Common myeloid progenitor, CD34-positive (primary cell): ENCODE results near the gene MNX1. TPM values are rescaled to one million over a fixed set of nuclear protein-coding genes. Genes with fewer than 3 reads are reported as not detected.

ENCODE experiments used
- CTCF ChIA-PET: fragments of 350-600 bp; sonication (Branson Sonifier 250); formaldehyde crosslinking; loops from one replicate; lab custom pipeline; 2021; ENCODE audit warnings: antibody characterized with exemption; lab: Charles Lee
- POLR2A ChIA-PET: fragments of 350-600 bp; sonication (Branson Sonifier 250); formaldehyde crosslinking; loops from one replicate; lab custom pipeline; 2021; ENCODE audit warnings: antibody characterized with exemption; lab: Charles Lee
- DNase-seq, 3 donors: peaks; one replicate each; pipeline versions ENCODE4 v3.0.0 to v3.0.0-alpha.2; 2013
- H3K27ac ChIP-seq, 2 experiments: 1 replicate in 1 of 2; 2 replicates in 1 of 2; pipeline ENCODE4 v1.7.0; 2013; ENCODE audit warnings: inconsistent platforms in 2 of 2, low read length in 2 of 2, mild to moderate bottlenecking in 2 of 2, low read depth in 1 of 2, moderate library complexity in 1 of 2; ENCODE audit not compliant: severe bottlenecking in 2 of 2, insufficient read depth in 1 of 2, poor library complexity in 1 of 2
- H3K27me3 ChIP-seq, 5 experiments: replicated peaks in 2 of 5; 1 replicate in 3 of 5; 2 replicates in 2 of 5; pipeline versions ENCODE4 v1.6.1 to v1.7.0; 2013; ENCODE audit warnings: low read length in 4 of 5, mild to moderate bottlenecking in 2 of 5, moderate library complexity in 2 of 5, inconsistent platforms in 1 of 5; ENCODE audit not compliant: insufficient read depth in 5 of 5, control insufficient read depth in 4 of 5
- H3K36me3 ChIP-seq, 4 experiments: 1 replicate in 2 of 4; 2 replicates in 2 of 4; pipeline versions ENCODE4 v1.6.1 to v1.7.0; 2013; ENCODE audit warnings: low read length in 3 of 4, control low read depth in 1 of 4, mild to moderate bottlenecking in 1 of 4; ENCODE audit not compliant: control insufficient read depth in 4 of 4, insufficient read depth in 4 of 4
- H3K4me1 ChIP-seq, 4 experiments: 1 replicate in 3 of 4; 2 replicates in 1 of 4; pipeline versions ENCODE4 v1.6.1 to v1.7.1; 2013; ENCODE audit warnings: low read length in 3 of 4, mild to moderate bottlenecking in 3 of 4, control low read depth in 1 of 4, inconsistent platforms in 1 of 4, moderate library complexity in 1 of 4; ENCODE audit not compliant: control insufficient read depth in 4 of 4, insufficient read depth in 4 of 4; ENCODE audit errors: control extremely low read depth in 1 of 4
- H3K4me3 ChIP-seq, 7 experiments: 1 replicate in 4 of 7; 2 replicates in 3 of 7; pipeline versions ENCODE4 v1.5.1 to v1.7.0; 2013; ENCODE audit warnings: mild to moderate bottlenecking in 7 of 7, low read length in 6 of 7, moderate library complexity in 6 of 7, inconsistent platforms in 2 of 7, low read depth in 2 of 7, control low read depth in 1 of 7; ENCODE audit not compliant: insufficient read depth in 4 of 7, control insufficient read depth in 1 of 7; ENCODE audit errors: extremely low read depth in 1 of 7
- H3K9me3 ChIP-seq, 5 experiments: 1 replicate in 4 of 5; 2 replicates in 1 of 5; pipeline versions ENCODE4 v1.6.1 to v1.7.1; 2013; ENCODE audit warnings: low read length in 4 of 5, mild to moderate bottlenecking in 2 of 5, inconsistent platforms in 1 of 5, low read depth in 1 of 5, moderate library complexity in 1 of 5; ENCODE audit not compliant: control insufficient read depth in 4 of 5, insufficient read depth in 2 of 5; ENCODE audit errors: control extremely low read depth in 1 of 5
- WGBS: methylation state at CpG from one replicate; pipeline ENCODE4 v1.1.5; 2013; ENCODE audit not compliant: insufficient coverage; 5-methylcytosine and 5-hydroxymethylcytosine counted together
- polyA plus RNA-seq: library from polyadenylated mRNA; unstranded; fragments of 120-200 nt; gene quantifications from one replicate; pipeline ENCODE4 v1.2.1, GENCODE V29; 2013

Gene MNX1
- polyA plus RNA-seq: not detected

DNA sequence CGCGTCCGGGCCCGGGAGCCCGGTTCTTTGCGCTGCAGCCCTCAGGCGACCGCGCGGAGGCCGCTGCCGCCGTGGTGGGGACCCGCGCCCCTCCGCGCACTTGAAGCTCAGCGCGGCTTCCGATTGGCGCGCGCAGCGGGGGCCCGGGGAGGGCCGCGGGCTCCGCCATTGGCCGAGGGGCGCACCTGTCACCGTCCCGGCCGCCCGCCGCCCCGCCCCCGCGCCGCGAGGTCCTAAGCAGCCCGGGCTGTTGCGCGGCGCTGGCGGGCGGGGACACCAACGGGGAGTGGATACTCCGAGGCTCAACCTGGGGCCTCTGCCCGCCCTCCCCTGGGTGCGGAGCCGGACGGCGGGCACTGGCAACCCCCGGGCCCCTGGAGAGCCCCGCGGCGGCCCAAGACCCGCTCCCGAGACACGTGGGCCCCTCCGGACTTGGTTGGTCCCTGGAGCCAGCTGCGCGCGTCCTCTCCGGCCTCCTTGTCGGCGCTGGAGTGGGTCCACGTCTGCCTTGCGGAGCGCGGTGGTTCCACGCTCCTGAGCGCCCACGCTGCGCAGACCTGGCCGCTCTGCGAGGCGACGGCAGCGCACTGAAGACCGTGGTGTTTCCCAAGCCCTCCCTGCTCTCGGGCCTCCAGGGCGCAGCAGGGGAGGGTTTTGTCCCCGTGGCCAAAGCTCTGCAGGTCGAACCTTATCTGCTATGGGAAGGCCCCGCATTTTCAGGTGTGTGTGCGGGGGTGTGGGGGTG is at the start of gene MNX1:
MNX1 (minus strand) TSS at position 76 of the 745 bp plus-strand sequence. CDS start 313 bp downstream, outside the sequence.
- Histone ChIP-seq H3K36me3 (no peaks in the 10 kb centered on the region), H3K4me1 (peaks cover 0 to 25% (median 17%) of the 10 kb centered on the region in 4 experiments), H3K27ac (no peak within 1 kb of the TSS), H3K27me3 (peaks cover 21 to 97% (median 70%) of the 10 kb centered on the region in 5 experiments), H3K9me3 (no peaks in the 10 kb centered on the region), H3K4me3 (peak within 1 kb of the TSS in 6 of 7 experiments; percentile 32 to 74 (median 54))
- ChIA-PET POLR2A (no interaction called here), CTCF (no interaction called here)
- 1% methylated on average over 60 of the region's 87 CpGs for WGBS
- peak in 2 of 3 donors; percentile 56 to 65 for DNase-seq

DNA sequence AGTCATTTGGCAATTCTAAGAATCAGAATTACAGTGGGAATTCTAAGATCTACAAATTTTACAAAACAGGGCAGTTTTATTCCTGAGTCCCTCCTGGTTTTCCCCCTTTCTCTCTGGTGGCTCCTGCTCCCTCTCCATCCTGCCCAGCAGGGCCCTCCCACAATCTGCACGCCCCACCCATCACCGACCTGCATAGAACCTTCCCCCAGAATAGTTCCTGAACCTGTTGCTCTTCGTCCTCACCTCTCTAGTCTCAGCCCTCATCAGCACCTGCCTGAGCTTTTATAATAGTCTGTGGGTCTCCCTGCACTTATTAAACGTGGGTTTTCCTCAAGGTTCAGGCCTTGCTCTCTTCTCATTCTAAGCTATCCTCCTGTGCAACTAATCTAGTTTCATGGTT is 49.1 kb upstream of the MNX1 start:
- Histone ChIP-seq H3K36me3 (no peaks in the 10 kb centered on the region), H3K9me3 (peaks cover 0 to 18% (median 6%) of the 10 kb centered on the region in 5 experiments), H3K27ac (no peak overlapping the region), H3K27me3 (peaks cover 0 to 32% (median 8%) of the 10 kb centered on the region in 5 experiments), H3K4me1 (no peaks in the 10 kb centered on the region), H3K4me3 (no peak overlapping the region)
- POLR2A ChIA-PET: no interaction called here
- CTCF ChIA-PET: interaction anchor here (1.1 kb wide), 1 partner anchor 14 kb away, joined by 3 read pairs; no protein-coding TSS in a partner anchor
- DNase-seq: no peak
- WGBS: 86% methylated on average over 2 of the region's 4 CpGs

DNA sequence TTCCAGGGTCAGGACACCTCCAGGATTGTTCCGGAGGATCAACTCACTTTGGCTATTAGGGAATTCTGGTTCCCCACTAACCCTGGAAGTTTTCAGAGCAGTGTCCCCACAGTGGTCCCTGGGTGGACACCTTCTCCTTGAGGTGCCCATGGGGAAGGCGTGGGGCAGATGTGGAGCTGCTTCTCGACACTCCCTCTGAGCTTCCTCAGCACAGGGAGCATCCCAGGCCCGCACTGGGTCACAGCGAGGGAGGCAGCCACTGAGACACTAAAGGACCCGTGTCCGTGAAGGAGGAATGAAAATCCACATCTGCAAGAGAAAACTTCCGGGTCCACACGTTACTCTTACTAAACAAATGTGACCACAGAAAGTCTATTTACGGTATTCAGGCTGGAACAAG is 48.2 kb upstream of the MNX1 start:
- CTCF ChIA-PET: no interaction called here
- Histone ChIP-seq H3K4me1 (no peaks in the 10 kb centered on the region), H3K36me3 (no peaks in the 10 kb centered on the region), H3K27ac (no peak overlapping the region), H3K27me3 (peaks cover 0 to 34% (median 8%) of the 10 kb centered on the region in 5 experiments), H3K9me3 (peaks cover 0 to 15% (median 2%) of the 10 kb centered on the region in 5 experiments), H3K4me3 (no peak overlapping the region)
- 96% methylated on average over 8 of the region's 10 CpGs for WGBS
- POLR2A ChIA-PET: no interaction called here
- DNase-seq: no peak

DNA sequence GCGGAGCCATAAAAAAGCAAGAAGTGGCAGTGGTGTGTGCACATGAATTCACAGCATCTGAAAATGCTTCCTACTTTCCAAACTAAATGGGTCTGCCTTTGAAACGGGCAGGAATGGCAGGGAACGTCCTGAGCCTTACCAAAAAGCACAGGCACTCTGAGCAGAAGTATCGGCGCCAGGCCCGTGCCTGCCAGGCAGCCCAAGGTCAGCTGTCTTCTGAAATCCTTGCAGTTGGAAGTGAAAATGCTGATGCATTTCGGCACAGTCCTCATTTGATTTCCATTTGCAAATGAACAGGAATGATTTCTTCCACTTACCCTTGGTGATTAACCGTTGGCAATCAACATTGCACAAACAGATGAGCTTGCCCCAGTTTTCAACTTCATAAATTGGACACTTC is 47.6 kb upstream of the MNX1 start:
- no peak for DNase-seq
- peaks cover 0 to 34% (median 8%) of the 10 kb centered on the region in 5 experiments for H3K27me3 ChIP-seq
- H3K9me3 ChIP-seq: peaks cover 0 to 14% (median 5%) of the 10 kb centered on the region in 5 experiments
- CTCF ChIA-PET: no interaction called here
- H3K36me3 ChIP-seq: no peaks in the 10 kb centered on the region
- WGBS: 90% methylated on average over 6 of the region's 8 CpGs
- H3K4me1 ChIP-seq: no peaks in the 10 kb centered on the region
- no peak overlapping the region for H3K27ac ChIP-seq
- POLR2A ChIA-PET: no interaction called here
- H3K4me3 ChIP-seq: peak overlapping the region in 1 of 7 experiments; percentile 4

GRCh38 chr7:157056957-157057902 is 46.8 kb upstream of the MNX1 start:
- no peak for DNase-seq
- no peak overlapping the region for H3K27ac ChIP-seq
- POLR2A ChIA-PET: interaction anchor here (0.8 kb wide), 1 partner anchor 38 kb away, joined by 3 read pairs; no protein-coding TSS in a partner anchor
- H3K36me3 ChIP-seq: no peaks in the 10 kb centered on the region
- WGBS: 86% methylated on average over 13 of the region's 16 CpGs
- CTCF ChIA-PET: no interaction called here
- no peaks in the 10 kb centered on the region for H3K4me1 ChIP-seq
- peaks cover 0 to 34% (median 8%) of the 10 kb centered on the region in 5 experiments for H3K27me3 ChIP-seq
- peaks cover 0 to 11% (median 5%) of the 10 kb centered on the region in 5 experiments for H3K9me3 ChIP-seq
- H3K4me3 ChIP-seq: no peak overlapping the region

DNA sequence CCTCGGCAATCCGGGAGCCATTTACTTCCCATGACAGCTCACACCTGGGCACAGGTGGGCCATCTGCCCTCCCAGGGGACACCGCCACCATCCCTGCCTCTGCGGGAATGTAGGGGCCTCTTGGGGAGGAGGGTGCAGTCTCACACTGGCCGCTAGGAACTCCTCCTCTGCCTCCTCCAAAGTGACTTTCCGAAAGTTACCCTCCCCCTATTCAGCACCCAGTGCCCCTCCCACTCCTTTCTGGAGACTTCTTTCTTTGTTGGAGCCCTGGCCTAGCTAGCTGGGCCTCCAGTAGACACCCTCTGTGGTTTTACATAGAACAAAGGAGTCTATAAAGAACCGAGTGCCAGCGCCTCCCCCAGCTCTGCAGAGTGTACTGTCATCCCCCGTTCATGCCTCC is 45.8 kb upstream of the MNX1 start:
- WGBS: 70% methylated on average over 4 of the region's 9 CpGs
- POLR2A ChIA-PET: no interaction called here
- CTCF ChIA-PET: no interaction called here

More for the DNA sequence above, 45.8 kb upstream of the MNX1 start:
- DNase-seq: no peak
- Histone ChIP-seq H3K4me1 (no peaks in the 10 kb centered on the region), H3K27me3 (peaks cover 0 to 34% (median 8%) of the 10 kb centered on the region in 5 experiments), H3K9me3 (peaks cover 0 to 9% (median 2%) of the 10 kb centered on the region in 5 experiments), H3K4me3 (no peak overlapping the region), H3K36me3 (no peaks in the 10 kb centered on the region), H3K27ac (no peak overlapping the region)
